CD4-positive, alpha-beta T cell treated with Interleukin-4 for 4 hours (primary cell): ENCODE data around the gene TBC1D5.
A peak's percentile ranks its signal among the peaks of the same experiment; 100 is the strongest.
"Not testable (repeated sequence)": the region's sequence is repeated elsewhere in the genome, so short reads cannot be mapped to it uniquely, and the experiment has no call there.

Source experiments
- DNase-seq: peaks from one replicate; pipeline ENCODE4 v3.0.0-alpha.2; 2020

The TBC1D5 gene

DNA sequence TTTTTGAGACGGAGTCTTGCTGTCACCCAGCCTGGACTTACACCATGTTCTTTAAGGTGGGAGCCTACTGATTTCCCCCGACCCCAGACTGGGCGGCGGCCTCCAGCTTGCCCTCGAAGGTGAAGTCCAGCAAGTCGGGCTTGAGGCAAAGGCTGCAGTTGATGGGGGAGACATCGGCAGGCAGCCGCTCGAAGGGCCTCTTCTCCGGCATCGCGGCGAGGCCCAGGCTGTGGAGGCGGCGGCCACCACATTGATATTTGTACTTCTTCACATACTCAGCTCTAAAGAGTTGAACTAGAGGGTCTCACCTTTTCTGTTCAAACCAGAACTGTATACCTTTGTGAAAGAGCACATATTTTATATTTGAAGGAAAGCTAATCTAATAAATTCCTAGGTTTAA, 36.4 kb downstream of the TBC1D5 start:
- not testable (repeated sequence) for DNase-seq

DNA sequence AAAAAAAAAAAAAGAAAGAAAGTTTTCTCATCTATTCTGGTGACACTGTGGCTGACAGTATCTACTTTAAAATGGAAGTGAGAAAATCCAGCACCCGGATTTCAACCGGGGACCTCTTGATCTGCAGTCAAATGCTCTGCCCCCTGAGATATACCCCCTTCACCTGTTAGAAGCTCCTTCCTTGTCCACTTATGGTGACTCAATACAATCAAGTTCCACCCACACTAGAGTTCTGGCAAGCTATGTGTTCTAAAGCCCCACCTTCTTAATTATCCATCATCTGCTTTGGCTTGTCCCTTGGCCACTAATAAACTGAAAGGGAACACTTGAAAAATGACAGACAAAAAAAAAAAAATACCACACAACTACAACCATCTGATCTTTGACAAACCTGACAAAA, 42.6 kb downstream of the TBC1D5 start:
- not testable (repeated sequence) for DNase-seq

DNA sequence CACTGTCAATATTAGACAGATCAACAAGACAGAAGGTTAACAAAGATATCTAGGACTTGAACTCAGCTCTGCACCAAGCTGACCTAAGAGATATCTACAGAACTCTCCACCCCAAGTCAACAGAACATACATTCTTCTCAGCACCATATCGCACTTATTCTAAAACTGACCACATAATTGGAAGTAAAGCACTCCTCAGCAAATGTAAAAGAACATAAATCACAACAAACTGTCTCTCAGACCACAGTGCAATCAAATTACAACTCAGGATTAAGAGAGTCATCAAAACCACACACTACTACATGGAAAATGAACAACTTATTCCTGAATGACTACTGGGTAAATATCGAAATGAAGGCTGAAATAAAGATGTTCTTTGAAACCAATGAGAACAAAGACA, 46.8 kb downstream of the TBC1D5 start:
- DNase-seq = not testable (repeated sequence)

DNA sequence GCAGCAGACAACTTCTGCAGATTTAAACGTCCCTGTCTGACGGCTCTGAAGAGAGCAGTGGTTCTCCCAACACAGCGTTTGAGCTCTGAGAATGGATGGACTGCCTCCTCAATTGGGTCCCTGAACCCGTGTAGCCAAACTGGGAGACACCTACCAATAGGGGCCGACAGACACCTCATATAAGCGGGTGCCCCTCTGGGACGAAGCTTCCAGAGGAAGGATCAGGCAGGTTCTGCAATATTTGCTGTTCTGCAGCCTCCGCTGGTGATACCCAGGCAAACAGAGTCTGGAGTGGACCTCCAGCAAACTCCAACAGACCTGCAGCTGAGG, 48.8 kb downstream of the TBC1D5 start:
- DNase-seq = not testable (repeated sequence)

DNA sequence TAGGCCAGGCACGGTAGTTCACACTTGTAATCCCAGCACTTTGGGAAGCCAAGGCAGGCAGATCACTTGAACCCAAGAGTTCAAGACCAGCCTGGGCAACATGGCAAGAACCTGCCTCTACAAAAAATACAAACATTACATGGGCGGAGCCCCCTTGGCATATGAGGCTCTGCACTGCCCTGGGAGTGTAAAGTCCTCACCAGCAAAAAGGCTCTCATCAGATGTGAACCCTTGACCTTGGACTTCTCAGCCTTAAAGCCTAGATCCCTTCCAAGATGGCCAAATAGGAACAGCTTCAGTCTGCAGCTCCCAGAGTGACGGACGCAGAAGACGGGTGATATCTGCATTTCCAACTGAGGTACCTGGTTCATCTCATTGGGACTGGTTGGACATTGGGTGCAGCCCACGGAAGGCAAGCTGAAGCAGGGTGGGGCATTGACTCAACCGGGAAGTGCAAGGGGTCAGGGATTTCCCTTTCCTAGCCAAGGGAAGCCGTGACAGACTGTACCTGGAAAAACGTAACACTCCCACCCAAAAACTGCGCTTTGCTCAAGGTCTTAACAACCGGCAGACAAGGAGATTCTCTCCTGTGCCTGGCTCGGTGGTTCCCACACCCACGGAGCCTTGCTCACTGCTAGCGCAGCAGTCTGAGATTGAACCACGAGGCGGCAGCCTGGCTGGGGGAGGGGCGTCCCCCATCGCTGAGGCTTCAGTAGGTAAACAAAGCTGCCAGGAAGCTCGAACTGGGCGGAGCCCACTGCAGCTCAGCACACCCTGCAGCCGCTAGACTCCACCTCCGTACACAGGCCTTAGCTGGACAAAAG, 49.4 kb downstream of the TBC1D5 start:
- peak; percentile 47 for DNase-seq

DNA sequence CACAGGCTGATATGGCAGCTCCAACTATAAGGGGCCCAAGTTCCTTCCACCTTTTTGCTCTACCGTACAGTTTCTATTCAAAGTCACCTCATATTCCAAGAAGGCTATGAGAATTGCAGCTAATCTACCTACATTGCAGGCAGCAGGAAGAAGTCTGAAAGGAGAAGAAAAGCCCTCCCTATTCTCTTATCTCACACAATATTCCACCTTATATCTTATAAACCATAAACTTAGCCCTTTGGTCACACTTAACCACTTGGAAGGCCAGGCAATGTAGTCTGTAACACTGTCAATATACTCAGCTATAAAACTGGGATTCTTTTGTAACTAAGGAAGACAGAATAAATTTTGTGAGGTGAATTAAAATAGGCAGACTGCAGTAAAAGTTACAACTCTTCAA, 54.9 kb downstream of the TBC1D5 start:
- DNase-seq = no peak

DNA sequence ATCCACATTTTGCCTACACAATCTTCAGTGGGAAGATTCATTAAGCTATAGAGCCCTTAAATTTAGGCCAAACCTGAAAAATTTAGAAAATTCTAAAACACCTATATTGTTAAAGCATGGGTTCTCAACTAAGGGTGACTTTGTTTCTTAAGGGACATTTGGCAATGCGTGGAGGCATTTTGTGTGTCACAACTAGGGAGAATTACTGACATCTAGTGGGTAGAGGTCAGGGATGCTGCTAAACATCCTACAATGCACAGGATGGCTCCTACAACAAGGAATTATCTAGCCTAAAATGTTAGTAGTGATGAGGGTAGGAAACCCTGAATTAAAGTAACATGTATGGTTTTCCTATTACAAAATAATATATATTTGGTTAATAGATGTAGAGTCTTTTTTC, 55.8 kb downstream of the TBC1D5 start:
- no peak for DNase-seq

DNA sequence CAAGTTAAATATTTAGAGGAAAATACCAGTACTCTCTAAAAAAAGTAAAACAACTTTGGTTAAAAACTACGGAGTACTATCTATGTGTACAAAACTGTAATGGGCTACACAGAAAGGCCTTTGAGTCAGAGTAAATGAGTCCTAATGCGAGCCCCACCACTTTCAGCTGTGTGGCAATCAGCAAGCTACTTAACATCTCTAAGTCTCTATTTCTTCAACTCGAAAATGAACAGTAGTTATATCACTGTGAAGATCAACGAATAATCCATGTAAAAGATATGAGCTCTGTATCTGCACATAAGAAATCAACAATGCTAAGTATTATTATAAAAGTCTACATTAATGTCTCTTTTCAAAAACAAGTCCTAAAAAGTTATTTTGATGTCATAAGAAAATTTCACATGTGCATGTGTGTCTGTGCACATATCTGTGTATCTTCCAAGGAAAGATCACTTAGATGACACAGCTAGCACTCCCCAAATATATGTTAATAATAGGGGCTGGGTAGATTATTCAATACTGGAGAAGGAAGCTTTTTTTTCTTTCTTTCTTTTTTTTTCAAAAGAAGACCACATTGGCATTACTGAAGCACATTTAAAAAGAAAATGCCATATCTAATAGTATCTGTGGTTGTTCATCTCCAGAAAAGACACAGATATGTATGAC, 58.8 kb downstream of the TBC1D5 start:
- DNase-seq = no peak

DNA sequence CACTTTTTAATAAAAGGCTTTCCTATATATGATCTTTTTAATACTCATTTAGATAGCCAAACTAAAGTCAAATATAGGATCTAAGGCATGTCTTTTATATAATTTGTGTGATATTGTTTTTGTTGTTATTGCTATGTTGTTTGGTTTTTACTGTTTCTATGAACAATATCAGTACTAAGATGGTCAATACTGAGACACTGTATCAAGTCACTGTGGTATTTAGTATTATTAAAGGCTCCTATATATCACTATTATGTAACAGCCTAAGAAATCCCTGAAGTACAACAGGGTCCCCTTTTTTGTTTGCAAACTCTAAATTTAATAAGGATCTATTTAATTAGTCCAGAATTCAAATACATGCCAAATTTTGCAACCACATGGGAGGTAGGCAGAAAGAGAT, 61.9 kb downstream of the TBC1D5 start:
- DNase-seq = no peak

DNA sequence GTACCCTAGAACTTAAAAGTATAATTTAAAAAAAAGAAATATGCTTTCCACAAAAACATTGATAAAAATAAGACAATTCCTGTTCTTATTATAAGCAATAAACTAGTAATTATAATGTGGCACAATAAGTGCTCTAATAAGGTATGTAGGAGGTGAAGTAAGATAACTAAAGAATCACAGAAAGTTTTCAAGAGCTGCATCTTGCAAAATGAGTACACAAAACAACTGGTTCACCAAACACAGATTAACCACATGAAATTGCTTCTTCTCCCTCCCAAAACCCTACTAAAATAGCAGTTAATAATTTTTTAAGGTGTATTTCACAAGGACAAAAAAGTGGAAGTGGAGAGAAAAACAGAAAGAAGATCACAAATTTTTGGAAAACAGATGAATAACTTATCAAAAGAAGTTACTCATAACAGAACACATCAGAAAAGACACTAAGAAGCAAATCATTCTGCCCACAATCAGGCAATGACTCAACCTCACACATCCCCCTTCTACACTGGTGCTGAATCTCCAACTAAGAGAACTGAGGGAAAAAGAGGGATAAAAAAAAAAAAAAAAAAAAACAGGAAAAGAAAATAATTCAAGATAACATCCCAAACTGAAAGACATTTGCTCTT, 64.2 kb downstream of the TBC1D5 start:
- no peak for DNase-seq

DNA sequence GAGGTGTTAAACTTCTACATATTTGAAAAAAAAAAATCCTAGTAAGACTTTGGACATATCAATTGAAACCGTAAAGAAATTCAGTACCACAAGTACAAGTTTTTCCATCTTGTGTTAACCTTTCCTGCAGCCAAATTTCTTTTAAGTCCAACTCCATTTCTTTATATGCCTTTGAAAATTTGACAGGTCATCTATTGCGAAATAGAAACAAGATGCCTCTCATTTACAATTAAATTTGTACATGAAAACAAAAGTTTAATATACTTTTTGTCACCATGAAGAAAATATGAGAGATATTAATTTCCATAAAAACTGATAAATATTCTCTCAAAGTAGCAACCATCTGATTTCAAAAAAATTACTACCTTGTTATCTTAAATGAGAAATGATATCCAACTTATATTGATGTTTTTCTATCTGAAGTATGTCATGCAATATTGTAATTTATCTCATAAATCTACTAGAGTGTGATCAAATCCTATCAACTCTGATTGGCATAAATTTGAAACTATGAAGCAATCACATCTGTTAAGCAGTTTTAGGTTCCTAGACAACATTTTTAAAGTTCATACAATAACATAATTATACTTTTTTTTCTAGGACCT, 68.2 kb downstream of the TBC1D5 start:
- no peak for DNase-seq

DNA sequence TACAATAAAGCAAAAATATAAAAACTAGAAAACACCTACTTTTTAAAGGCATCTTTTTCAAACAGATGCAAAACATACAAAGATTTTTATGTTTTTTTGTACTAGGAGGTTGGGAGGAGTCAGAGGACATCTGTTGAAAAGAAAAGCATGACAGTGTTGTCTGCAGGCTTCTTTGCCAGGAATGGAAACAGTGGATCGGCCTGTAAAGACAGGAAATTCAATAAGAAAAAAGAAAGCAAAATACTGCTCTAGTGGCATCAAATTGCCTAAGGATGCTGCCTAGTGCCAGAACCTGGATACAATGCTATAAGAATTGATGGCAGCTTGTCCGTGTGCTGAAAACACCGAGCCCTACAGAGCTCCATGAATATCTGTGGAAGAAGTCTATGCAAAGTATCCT, 69.9 kb downstream of the TBC1D5 start:
- no peak for DNase-seq

DNA sequence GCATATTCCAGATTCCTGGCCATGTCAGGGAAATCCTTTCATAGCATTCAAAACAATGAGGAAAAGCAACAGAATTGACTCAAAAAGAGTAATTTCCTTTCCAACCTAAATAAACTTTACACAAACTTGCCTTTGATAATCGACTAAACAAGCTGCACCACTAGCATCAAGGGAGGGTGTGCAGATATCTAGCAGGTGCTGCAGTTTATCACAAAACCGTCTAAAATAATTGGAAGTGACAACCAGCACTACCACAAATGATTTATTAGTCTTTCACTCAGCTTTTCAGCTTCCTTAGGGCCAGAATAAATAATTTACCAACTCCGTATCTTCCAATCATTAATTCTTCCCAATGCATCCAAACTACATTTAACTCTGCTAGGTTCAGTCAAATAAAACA, 71.7 kb downstream of the TBC1D5 start:
- DNase-seq = no peak

DNA sequence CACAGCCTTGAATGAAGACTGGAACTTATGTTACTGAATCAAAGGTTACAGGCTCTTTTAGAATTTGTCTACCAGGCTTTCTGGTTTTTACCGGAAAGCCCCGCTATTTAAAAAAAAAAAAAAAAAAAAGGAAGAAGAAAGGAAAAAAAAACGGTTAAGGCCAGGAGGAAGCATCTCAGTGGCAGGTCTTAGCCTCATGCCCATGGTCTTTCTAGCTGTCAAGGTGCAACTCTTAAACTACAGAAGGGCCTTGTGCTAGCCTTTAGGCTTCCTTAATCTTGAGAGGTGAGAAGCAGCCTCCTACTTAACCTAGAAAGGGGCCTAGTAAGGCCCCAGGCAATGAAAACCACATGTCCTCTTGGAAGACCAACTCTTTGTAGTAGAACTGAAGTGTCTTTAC, 77.5 kb downstream of the TBC1D5 start:
- DNase-seq = no peak

DNA sequence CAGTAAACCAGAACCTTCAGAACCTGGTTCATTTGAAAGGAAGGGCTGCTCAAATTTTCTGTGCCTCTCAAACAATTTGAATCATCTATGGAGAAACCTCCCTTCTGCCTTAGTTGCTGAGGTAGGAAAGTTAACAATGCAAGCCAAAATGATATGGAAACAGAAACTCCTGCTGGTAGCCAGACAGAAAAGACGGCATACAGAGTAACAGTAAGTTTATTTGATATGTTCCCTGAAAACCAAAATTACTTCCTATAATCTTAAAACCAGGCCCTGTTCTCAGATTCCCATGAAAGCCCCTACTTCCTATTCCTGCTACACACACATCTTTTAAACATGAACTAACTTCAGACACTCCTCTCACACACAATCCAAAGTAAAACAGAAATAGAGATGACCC, 86.2 kb downstream of the TBC1D5 start:
- DNase-seq = no peak

DNA sequence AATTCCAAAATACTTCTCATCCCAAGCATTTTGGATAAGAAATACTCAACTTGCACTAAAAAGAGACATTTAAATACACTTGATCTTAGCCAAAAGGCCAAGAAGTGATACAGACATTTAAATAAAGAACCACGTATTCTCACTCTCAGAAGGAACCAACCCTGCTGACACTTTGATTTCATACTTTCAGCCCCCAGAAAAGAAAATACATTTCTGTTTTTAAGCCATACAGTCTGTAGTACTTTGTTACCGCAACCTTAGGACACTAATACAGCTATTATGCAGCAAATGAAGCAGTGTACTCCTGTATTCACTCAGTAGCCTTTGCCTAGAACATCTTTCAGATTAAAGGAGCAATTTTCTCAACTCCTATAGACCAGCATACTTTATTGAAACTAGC, 86.7 kb downstream of the TBC1D5 start:
- DNase-seq = no peak

DNA sequence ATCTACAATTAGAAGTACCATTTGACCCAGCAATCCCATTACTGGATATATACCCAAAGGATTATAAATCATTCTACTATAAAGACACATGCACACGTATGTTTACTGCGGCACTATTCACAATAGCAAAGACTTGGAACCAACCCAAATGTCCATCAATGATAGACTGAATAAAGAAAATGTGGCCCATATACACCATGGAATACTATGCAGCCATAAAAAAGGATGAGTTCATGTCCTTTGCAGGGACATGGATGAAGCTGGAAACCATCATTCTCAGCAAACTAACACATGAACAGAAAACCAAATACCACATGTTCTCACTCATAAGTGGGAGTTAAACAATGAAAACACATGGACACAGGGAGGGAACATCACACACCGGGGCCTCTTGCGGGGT, 92.7 kb downstream of the TBC1D5 start:
- DNase-seq = not testable (repeated sequence)

DNA sequence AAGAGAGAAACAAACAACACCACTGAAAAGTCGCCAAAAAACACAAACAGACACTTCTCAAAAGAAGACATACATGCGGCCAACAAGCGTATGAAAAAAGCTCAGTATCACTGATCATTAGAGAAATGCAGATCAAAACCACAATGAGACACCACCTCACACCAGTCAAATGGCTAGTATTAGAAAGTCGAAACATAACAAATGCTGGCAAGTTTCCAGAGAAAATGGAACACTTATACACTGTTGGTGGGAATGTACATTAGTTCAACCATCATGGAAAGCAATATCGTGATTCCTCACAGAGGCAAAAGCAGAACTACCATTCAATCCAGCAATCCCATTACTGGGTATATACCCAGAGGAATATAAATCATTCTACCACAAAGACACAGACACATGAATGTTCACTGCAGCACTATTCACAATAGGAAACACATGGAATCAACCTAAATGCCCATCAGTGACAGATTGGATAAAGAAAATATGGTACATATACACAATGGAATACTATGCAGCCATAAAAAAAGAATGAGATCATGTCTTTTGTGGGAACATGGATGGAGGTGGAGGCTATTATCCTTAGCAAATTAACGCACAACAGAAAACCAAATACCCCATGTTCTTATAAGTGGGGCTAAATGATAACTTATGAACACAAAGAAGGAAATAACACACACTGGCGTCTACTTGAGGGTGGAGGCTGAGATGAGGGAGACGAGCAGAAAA, 93.6 kb downstream of the TBC1D5 start:
- DNase-seq = not testable (repeated sequence)

DNA sequence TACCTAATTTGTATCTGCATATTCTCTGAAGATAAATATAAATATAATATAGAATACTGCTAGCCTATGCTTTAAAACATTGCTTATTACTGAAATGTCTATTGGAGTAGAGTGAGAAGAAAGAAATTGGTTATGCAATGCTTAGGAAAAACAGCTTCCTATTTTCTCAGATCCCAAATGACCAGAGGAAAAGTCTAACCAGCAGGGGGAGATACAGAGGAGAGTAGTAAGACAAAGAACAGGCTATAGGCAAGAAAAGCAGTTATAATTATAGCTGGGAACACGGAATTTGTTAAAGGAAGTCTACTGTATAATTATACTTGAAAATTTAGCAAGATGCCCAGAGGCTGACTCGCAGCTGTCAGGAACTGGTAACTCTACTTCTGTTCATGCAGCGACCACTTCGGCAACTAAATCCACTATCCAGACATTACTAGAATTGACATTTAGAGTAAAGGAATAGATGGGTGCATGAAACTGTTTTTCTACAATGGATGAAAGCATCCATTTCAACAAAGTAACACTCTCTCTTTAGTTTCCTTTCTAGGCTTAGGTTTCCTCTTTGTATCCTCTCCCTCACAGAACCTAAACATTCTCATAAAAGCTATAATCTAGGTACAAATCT, 97.2 kb downstream of the TBC1D5 start:
- peak; percentile 29 for DNase-seq

DNA sequence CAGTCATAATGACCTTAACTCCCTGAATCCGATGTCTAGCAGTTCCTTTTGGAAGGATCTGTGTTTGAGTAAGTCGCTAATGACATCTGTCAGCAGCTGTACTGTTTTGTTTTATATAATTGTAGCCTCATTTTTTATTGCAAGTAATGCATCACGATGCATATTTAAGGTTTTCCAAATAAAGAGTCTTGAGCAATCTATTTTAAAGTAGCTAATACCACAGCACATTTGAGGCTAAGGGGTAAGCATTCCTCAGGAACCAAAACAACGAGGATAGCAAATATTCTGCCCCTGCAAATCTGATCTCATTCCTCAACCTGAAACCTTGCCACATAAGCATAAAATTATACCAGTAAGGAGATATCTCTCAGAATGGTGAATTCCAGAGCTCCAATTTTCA, 98.7 kb downstream of the TBC1D5 start:
- DNase-seq = no peak

DNA sequence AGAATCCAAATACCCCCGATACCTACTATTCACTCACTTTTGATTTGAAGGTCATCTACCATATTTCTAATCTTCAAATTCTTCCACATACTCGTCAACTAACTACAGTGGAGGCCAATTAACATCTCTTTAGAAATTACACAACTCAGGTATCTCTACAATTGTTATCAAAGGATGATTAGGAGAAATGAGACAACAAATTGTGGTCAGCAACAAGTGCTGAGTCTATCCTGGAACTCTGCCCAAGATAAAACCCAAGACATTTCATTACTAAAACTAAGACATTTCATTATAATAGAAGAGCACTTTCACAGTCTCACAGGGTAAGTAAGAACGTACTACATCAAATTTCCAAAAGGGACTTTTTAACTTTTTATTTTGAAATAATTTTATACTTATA, 100.0 kb downstream of the TBC1D5 start:
- no peak for DNase-seq

DNA sequence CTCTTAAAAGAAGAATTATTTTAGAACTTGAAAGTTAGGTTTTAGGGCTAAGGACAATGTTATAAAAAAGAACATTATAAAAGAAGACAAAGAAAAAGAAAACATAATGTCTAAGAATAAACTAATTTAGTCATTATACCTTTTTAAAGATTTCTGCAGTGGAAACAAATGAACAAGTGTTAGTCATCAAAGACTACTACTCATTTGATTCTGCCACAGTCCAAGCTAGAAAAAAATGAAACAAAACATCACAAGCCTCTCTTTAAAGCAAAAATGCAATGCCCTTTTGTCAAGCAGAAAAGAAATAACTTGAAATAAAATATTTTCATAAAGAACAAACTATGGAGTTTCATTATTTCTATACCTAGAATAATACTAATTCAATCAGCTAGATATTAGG, 102.0 kb downstream of the TBC1D5 start:
- DNase-seq = no peak

DNA sequence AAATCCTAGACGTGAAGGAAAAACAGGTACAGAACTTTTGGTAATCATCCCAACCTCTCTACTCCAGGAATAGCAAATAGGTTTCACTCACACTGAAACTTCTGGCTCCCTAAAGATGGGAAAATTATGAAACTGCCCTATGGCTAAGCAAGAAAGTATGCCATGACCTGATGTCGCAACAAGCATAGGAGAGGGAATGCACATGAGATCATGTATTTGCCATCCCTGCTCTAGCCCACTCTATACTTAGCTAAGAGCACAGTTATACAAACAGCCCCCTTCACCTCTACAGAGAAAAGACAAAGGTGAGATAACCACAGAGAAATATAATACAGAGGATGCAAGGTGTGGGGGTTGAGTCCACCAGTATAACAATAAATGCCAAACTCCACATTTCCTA, 102.7 kb downstream of the TBC1D5 start:
- no peak for DNase-seq
